Measurements from ENCODE around the gene TAF5L. TPM values are rescaled to one million over a fixed set of nuclear protein-coding genes. Genes with fewer than 3 reads are reported as not detected.

The TAF5L gene
- total and polyA plus RNA-seq, 2 experiments from 2014 or later = 2.6 to 13.2 TPM

GRCh38 chr1:229574679-229575442 lies 51.1 kb downstream of the TAF5L start:
- Histone ChIP-seq H3K79me2 (ENCODE audit: insufficient read depth) (no peaks in the 10 kb centered on the region), H3F3A (ENCODE audit: insufficient read depth) (no peaks in the 10 kb centered on the region), H4K20me1 (ENCODE audit: insufficient read depth) (no peaks in the 10 kb centered on the region), H3K4me1 (ENCODE audit: insufficient read depth) (no peaks in the 10 kb centered on the region), H3K4me2 (ENCODE audit: unreplicated experiment) (no peak overlapping the region), H3K36me3 (ENCODE audit: low read depth) (no peaks in the 10 kb centered on the region), H3K4me3 (no peak overlapping the region), H3K9ac (no peak overlapping the region), H3K27ac (no peak overlapping the region), H3K9me3 (ENCODE audit: low read depth) (no peaks in the 10 kb centered on the region), H3K27me3 (replicated peaks; ENCODE audit: insufficient read depth) (peaks cover 3% of the 10 kb centered on the region; the same call in 1 of the 2 replicates), H2AFZ (no peak overlapping the region), H3K9me2 (ENCODE audit: insufficient read depth) (no peaks in the 10 kb centered on the region)
- DNase-seq = no peak
- WGBS, 2 experiments (ENCODE audit: low coverage in 1 of 2, low lambda C conversion rate in 2 of 2, missing lambda C conversion rate in 2 of 2) = 75% methylated on average over 6 of the region's 6 CpGs
- TF ChIP-seq EZH2phosphoT487 (IDR thresholded peaks at IDR 0.05; ENCODE audit: insufficient read depth, low read depth) (no peak), EZH2 (IDR thresholded peaks at IDR 0.05; ENCODE audit: insufficient read depth, poor library complexity, severe bottlenecking) (no peak)
- in situ Hi-C loops (cut with MboI) = no loop called here

DNA sequence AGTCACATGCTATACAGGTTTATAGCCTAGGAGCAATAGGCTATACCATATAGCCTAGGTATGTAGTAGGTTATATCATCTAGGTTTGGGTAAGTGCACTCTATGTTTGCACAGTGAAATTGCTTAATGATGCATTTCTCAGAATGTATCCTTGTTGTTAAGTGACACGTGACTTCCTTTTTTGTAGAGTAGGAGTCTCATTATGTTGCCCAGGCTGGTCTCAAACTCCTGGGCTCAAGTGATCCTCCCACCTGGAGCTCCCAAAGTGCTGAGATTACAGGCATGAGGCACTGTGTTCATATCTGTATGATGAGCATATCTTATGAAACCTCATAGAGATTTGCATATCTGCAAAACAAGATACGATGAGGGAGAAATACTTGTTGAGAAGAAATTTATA lies 53.6 kb downstream of the TAF5L start:
- no peak overlapping the region for H3K4me2 ChIP-seq (ENCODE audit: unreplicated experiment)
- H3F3A ChIP-seq (ENCODE audit: insufficient read depth) = no peaks in the 10 kb centered on the region
- no peak overlapping the region for H3K27ac ChIP-seq
- no peak overlapping the region for H3K9ac ChIP-seq
- in situ Hi-C loops (cut with MboI) = no loop called here
- DNase-seq = no peak
- H3K27me3 ChIP-seq (replicated peaks; ENCODE audit: insufficient read depth) = peaks cover 3% of the 10 kb centered on the region; the same call in 1 of the 2 replicates
- TF ChIP-seq EZH2phosphoT487 (IDR thresholded peaks at IDR 0.05; ENCODE audit: insufficient read depth, low read depth) (no peak), EZH2 (IDR thresholded peaks at IDR 0.05; ENCODE audit: insufficient read depth, poor library complexity, severe bottlenecking) (no peak)
- no peaks in the 10 kb centered on the region for H4K20me1 ChIP-seq (ENCODE audit: insufficient read depth)
- no peaks in the 10 kb centered on the region for H3K4me1 ChIP-seq (ENCODE audit: insufficient read depth)
- H3K79me2 ChIP-seq (ENCODE audit: insufficient read depth) = no peaks in the 10 kb centered on the region
- no peaks in the 10 kb centered on the region for H3K36me3 ChIP-seq (ENCODE audit: low read depth)
- no peak overlapping the region for H3K4me3 ChIP-seq
- H3K9me2 ChIP-seq (ENCODE audit: insufficient read depth) = no peaks in the 10 kb centered on the region
- no peaks in the 10 kb centered on the region for H3K9me3 ChIP-seq (ENCODE audit: low read depth)
- H2AFZ ChIP-seq = no peak overlapping the region
- 82 to 92% methylated on average over 2 of the region's 2 CpGs for WGBS, 2 experiments (ENCODE audit: low coverage in 1 of 2, low lambda C conversion rate in 2 of 2, missing lambda C conversion rate in 2 of 2)

DNA sequence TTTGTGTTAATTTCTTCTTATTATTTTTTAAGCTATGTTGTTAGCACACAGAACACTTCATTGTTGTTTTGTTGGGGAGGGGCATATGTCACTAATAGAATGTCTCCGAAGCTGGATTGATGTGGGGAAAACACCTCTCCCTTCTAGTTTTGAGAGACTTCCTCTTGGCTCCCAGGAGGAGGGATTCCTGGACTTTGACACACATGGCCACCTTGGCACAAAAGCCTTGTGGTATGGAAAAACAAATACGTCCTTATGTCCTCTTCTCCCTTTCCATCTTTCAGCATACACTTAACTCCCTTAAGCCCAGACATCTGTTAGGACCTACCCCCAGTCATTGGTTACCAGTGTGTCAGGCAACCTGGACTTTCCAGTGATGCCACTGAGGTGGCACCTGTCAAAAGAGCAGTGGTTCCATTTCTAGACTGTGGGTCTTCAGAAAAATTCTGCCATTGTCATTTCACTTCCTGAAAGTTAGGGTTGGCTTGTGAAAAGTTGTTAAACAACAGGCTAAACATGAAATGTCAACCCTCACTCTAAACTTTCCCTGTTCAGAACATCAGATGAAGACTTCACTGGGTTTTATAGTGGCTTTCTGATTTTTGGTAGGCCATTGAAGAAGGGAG lies 54.9 kb downstream of the TAF5L start:
- no peak overlapping the region for H3K4me3 ChIP-seq
- H3K36me3 ChIP-seq (ENCODE audit: low read depth) = no peaks in the 10 kb centered on the region
- in situ Hi-C loops (cut with MboI) = no loop called here
- H4K20me1 ChIP-seq (ENCODE audit: insufficient read depth) = no peaks in the 10 kb centered on the region
- 58% methylated on average over 2 of the region's 2 CpGs for WGBS, 2 experiments (ENCODE audit: low coverage in 1 of 2, low lambda C conversion rate in 2 of 2, missing lambda C conversion rate in 2 of 2)
- H3K27me3 ChIP-seq (replicated peaks; ENCODE audit: insufficient read depth) = peaks cover 3% of the 10 kb centered on the region; the same call in 1 of the 2 replicates
- no peak for DNase-seq
- TF ChIP-seq EZH2 (IDR thresholded peaks at IDR 0.05; ENCODE audit: insufficient read depth, poor library complexity, severe bottlenecking) = no peak
- no peak for TF ChIP-seq EZH2phosphoT487 (IDR thresholded peaks at IDR 0.05; ENCODE audit: insufficient read depth, low read depth)
- no peaks in the 10 kb centered on the region for H3K9me2 ChIP-seq (ENCODE audit: insufficient read depth)
- no peaks in the 10 kb centered on the region for H3K4me1 ChIP-seq (ENCODE audit: insufficient read depth)
- no peaks in the 10 kb centered on the region for H3K79me2 ChIP-seq (ENCODE audit: insufficient read depth)
- no peaks in the 10 kb centered on the region for H3F3A ChIP-seq (ENCODE audit: insufficient read depth)
- no peaks in the 10 kb centered on the region for H3K9me3 ChIP-seq (ENCODE audit: low read depth)
- H3K4me2 ChIP-seq (ENCODE audit: unreplicated experiment) = no peak overlapping the region
- H2AFZ ChIP-seq = no peak overlapping the region
- no peak overlapping the region for H3K27ac ChIP-seq
- H3K9ac ChIP-seq = no peak overlapping the region

DNA sequence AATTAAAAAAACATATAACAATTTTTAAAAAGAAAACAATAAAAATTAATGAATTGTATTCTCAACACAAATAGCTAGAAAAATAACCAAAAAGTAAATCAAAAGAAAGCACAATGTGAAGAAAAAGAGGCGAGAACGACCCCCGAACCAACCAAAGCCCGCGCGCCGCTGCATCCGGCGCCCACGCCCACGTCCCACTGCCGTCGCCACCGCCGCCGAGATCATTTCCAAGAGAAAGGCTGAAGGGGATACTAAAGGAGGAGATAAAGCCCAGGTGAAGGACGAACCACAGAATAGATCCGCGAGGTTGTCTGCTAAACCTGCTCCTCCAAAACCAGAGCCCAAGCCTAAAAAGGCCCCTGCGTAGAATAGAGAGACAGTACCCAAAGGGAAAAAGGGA lies 55.6 kb downstream of the TAF5L start:
- Histone ChIP-seq H3K4me3 (no peak overlapping the region), H3K36me3 (ENCODE audit: low read depth) (no peaks in the 10 kb centered on the region), H2AFZ (no peak overlapping the region), H3K9me3 (ENCODE audit: low read depth) (no peaks in the 10 kb centered on the region), H3K79me2 (ENCODE audit: insufficient read depth) (no peaks in the 10 kb centered on the region), H3F3A (ENCODE audit: insufficient read depth) (no peaks in the 10 kb centered on the region), H3K27ac (no peak overlapping the region), H3K4me1 (ENCODE audit: insufficient read depth) (no peaks in the 10 kb centered on the region), H3K9me2 (ENCODE audit: insufficient read depth) (no peaks in the 10 kb centered on the region), H3K4me2 (ENCODE audit: unreplicated experiment) (no peak overlapping the region), H3K27me3 (replicated peaks; ENCODE audit: insufficient read depth) (peaks cover 3% of the 10 kb centered on the region; the same call in 1 of the 2 replicates), H3K9ac (no peak overlapping the region), H4K20me1 (ENCODE audit: insufficient read depth) (no peaks in the 10 kb centered on the region)
- 71 to 81% methylated on average over 20 of the region's 20 CpGs for WGBS, 2 experiments (ENCODE audit: low coverage in 1 of 2, low lambda C conversion rate in 2 of 2, missing lambda C conversion rate in 2 of 2)
- TF ChIP-seq EZH2phosphoT487 (IDR thresholded peaks at IDR 0.05; ENCODE audit: insufficient read depth, low read depth) = no peak
- no peak for TF ChIP-seq EZH2 (IDR thresholded peaks at IDR 0.05; ENCODE audit: insufficient read depth, poor library complexity, severe bottlenecking)
- in situ Hi-C loops (cut with MboI) = no loop called here
- DNase-seq = no peak
